ENCODE results near the gene UBE2A.

Gene UBE2A

DNA sequence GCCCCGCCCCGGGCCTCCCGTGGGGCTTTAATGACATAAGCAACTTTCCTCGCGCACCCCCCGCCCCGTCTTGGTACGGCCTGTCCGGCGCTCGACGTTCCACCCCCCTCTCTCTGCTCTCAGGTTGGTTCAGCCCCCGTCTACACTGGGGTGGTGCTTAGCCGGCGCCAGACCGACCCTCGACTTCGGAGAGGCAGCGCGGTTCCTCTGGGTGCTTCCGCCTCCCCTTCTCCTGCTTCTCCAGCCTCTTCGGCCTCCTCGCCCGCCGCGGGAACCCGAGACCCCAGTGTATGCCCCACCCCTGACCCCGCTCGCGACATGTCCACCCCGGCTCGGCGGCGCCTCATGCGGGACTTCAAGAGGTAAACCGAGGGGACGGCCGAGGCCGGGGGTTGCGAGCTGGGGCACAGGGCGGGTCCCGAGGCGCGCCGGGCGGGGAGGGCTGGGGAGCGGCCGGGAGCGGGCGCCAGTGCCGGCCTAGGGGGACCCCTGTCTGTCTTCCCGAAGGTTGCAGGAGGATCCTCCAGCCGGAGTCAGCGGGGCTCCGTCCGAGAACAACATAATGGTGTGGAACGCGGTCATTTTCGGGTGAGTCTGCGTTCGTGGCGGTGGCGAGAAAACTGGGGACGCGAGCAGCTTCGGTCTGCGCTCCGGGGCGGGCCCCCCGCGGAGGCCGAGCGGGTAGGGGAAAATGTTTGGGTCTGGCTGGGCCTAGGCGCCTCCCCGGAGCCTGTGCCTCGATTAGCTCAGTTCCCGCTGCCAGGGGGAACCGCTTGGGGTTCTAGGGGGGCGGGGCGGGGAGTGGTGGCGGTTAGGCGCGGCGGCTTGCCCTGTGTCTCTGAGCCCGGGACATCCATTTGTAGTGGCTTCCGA, at the start of gene UBE2A:
UBE2A (plus strand) TSS at position 170 of the 873 bp plus-strand sequence; CDS start at position 319, 149 bp downstream.
- peak; percentile 54 to 82 for DNase-seq

DNA sequence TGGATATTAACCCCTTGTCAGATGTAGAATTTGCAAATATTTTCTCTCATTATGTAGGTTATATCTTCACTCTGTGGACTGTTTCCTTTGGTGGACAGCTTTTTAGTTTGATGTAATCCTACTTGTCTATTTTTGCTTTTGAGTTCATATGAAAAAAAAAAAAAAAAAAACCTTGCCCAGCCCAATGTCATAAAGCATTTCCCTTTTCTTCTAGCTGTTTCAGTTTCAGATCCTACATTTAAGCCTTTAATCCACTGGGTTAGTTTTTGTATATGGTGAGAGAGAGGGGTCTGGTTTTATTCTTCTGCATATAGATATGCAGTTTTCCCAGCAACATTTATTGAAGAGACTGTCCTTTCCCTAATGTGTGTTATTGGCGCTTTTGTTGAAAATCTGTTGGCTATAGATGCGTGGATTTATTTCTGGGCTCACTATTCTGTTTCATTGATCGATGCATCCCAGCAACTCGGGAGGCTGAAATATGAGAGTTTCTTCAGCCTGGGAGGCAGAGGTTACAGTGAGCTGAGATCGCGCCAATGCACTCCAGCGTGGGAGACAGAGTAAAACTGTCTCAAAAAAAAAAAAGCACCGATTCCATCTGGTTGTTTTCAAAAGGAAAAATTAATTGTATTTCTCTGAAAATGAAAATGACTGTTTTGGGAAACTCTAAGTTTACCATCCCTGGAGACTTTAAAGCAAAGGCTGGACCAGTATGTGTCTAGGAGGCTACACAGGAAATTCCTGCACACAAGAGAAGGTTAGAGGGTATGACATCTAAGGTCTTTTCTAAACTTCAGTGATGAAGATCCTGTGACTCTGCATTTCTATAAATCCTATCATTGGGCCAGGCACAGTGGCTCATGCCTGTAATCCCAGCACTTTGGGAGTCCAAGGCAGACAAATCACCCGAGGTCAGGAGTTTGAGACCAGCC, 44.8 kb upstream of the UBE2A start:
- DNase-seq, result no peak

DNA sequence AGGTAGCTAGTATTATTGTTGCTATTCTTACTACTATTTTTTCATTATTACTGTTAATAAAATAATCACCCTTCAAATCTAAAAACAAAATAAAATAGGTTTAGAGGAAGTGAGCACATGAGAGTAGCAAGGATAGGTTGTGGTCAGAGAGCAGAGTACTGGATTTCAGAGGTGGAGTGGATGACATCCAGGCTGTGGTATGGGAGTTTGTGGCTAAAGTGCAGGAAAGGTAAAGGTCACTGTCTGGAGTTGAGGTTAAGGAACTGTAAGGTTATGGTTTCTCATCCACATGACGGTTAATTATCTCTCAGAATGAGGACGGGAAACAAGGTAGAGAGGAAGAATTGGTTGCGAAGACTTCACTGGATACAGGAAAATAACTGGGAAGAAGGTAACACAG, 36.9 kb upstream of the UBE2A start:
- no peak for DNase-seq

DNA sequence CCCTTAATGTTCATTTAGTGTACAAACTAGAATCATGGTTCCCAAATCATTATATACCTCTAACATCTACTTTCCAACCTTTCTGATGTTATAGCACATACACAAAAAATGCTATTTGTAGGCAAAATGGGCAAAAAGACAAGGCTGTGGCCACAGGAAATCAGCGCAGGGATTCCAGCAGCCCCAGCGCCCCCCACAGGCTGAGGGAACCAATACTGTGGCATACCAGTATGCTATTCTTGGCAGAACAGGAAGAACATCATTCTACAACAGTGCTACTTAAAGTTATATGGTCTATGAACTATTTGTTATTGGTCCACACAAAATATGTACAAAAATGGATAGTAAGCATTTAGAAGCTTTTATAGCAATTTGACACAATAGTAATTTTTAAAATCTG, 34.5 kb upstream of the UBE2A start:
- no peak for DNase-seq

DNA sequence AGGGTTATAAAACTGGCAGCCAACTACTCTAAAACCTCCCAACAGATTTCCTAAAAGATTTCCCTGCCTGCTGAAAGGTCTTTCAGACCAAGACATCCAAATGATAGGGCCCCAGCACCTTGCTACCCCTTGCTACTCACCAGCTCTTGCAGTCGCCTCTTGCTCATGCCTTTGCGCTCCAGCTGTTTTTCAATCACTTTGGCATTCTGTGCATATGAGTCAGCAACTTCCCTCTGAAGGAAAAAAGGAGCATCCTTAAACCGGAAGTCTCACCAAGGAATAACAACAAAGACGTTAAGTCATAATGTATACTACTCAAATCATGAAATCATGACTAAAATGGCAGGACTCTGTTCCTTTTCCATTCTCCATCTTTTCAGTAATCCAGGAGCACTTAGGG, 33.2 kb upstream of the UBE2A start:
- DNase-seq, result no peak

DNA sequence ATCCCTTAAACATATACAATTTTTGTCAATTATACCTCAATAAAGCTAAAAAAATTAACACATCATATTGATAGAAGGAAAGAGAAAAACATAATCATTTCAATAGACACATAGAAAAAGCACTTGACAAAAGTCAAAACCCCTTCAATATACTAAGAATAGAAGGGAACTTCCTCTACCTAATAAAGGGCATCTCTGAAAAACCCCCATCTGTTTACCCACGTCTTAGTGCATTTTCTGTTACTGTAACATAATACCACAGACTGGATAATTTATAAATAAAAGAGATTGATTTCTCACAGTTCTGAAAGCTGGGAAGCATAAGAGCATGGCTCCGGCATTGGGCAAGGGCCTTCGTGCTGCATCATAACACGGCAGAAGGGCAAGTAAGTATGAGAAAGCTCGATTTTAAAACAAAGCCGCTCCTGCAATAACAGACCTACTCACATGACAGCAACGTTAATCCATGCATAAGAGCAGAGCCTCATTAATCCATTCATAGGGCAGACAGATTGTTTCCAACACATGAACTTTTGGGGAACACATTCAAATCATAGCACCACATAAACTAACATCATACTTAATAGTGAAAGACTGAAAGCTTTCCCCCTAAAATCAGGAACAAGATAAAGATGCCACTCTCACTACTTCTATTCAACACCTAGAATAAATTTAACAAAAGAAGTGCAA, 24.9 kb upstream of the UBE2A start:
- DNase-seq, result no peak

DNA sequence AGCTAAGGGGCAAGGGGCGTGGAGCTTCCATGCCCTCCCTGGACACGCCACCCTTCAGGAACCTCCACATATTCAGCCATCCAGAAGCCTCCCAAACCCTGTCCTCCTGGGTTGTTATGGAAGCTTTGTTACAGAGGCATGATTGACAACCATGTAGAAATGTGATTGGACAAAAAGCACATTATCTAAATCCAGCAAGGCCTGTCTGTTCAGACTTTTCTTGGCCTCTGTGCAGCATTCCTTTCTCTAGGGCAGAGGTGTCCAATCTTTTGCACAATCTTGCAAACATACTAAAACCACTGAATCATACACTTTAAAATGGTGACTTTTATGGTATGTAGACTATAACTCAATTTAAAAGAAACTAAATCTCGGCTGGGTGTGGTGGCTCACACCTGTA, 21.9 kb upstream of the UBE2A start:
- DNase-seq, result no peak

DNA sequence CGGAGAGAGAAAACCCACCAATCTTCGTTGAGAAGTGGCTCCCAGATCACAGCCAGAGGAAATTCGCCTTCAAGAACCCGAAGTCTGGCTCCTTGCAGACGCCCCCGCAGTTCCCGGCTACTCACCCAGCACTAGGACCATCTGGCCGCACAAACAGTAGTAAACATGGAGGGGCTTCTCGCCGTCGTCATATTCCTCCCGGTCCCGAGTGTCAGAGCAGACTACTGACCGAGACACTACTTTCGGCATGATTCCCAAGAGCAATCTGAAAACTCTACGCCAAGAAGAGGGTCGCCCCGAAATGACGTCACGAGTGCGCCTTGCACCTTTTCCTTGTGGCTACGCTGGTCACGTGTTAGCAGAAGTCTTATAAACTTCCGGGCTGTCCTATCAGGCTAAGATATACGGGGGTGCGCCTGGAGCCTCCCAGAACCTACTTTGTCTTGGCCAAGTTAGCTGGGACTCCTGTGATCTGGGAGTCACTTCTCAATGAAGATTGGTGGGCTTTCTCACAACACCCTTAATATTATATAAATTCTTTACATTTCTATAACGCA, 9.2 kb upstream of the UBE2A start, which contains the start of gene STEEP1:
STEEP1 (minus strand) TSS at position 303 of the 557 bp plus-strand sequence; CDS start at position 249, 54 bp downstream.
- peak; percentile 84 to 86 for DNase-seq

DNA sequence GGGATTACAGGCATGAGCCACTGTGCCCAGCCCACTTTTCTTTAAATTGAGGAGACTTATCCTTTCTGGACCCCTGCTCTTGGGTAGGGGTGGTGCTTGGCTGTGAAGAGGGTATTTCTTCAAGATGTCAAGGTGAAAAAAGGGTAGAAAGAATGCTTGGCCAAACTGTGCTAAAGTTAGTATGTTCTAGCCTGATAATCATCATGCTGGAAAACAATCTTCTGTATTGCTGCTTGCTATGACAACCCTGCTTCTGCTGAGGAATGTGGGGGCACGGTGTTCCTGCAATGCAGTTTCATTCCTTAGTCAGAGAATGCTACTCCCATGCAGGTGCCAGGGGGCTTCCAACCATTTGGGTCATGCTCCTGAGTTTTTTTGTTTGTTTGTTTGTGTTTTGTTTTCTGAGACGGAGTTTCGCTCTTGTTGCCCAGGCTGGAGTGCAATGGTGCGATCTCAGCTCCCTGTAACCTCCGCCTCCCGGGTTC, 4.0 kb upstream of the UBE2A start:
- no peak for DNase-seq

DNA sequence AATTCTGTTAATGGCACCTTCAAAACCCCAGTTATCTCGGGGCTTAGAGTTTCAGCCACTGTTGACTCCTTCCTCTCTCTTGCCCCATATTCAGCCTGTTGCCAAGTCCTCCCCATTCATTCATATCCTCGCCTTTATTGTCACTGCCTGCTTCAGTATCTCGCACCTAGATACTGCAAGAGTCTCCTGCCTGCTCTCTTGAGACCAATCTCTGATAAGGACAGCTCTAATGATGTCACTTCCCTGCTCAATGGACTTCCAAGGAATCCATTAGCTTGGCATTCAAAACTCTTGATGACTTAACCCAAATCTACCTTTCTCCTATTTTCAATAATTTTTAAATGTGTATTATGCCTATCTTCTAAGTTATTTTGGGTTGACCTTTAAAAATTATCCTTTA, 1.1 kb upstream of the UBE2A start:
- no peak for DNase-seq

DNA sequence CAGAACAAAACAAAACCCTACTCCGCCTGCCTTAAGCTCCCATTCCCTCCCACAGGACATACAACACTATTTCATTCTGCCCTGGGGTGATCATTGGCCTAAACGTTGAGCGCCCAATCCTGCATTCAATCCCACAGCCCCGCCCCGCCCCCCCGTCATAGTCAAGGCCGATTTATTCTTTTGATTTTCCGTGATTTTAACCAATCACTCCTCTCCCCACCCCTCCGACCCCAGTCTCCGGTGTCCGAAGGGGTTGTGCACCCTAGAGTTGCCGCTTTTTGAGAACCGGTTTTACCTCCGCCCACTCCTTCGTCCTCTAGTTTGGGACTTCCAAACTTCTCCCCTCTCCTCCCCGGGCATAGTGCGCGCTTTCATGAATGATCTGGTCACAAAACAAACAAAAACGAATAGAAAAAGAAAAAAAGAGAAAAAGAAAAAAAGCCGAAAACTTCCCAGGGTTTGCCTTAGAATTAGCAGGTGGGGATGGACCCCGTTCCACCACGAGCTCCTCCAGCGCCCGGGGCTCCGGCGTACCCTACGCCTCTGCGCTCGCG, 446 bp upstream of the UBE2A start:
- DNase-seq, result no peak

DNA sequence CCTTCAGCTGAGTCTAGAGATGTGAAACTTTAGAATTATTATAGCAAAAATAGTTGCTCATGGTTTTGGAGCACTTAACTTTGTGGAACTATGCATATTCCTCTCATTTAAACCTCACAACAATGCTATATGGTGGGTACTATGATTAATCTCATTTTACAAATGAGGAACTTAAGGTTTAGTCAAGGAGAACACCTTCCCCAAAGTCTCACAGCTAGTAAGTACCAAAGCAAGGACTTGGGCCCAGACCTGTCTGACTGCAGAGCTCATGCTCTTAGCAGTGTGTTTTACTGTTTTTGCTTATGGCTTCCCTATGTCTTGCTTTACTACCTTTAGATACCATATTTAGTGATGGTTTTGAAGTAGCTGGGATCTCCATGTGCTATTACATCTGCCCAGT, 5.1 kb downstream of the UBE2A start:
- DNase-seq, result no peak

DNA sequence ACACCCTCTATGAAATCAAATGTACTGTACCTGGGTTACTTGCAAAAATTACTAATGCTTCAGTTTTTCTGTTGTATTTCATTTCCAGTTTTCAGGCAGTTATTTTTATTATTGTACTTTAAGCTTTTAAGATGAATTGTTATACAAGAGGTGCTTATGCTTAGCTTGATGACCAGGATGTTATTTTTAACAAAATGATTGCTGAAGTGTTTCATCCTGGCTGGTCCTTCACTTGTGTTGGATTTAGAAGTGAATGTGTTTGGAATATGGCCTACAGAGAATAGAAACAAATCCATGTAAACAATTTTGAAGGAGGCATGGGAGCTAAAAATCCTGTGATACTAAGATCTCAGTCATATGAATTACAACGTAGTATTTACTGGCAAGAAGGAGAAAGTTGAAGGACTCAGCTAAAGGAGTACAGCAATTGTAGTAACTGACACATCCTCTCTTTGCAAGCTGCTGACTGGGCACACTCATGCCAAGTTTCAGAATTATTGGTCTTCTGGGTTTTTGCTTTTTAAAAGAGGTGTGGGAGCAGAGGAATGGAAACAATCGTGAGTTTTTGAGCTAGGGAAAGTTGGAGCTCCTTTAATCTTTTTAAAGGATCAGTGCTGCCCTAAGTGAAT, 9.2 kb downstream of the UBE2A start:
- no peak for DNase-seq

DNA sequence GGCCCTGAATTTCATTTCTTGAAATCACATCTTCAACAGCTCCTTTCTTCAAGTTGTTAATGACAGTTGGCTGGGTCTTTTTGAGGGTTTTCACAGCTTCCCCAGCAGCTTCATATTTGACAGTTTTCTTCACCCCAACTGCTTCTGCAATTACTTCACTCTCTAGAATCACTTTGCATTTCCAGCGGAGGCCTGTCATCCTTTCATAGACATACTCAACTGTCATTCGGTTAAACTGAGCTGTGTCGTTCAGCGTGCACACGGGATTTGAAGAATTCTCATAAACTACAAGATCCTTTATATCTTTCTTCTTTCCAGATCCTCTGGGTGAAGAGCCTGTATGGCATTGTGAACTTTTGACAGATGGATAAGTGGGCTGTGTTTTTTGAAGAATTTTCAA, 15.4 kb downstream of the UBE2A start:
- no peak for DNase-seq

DNA sequence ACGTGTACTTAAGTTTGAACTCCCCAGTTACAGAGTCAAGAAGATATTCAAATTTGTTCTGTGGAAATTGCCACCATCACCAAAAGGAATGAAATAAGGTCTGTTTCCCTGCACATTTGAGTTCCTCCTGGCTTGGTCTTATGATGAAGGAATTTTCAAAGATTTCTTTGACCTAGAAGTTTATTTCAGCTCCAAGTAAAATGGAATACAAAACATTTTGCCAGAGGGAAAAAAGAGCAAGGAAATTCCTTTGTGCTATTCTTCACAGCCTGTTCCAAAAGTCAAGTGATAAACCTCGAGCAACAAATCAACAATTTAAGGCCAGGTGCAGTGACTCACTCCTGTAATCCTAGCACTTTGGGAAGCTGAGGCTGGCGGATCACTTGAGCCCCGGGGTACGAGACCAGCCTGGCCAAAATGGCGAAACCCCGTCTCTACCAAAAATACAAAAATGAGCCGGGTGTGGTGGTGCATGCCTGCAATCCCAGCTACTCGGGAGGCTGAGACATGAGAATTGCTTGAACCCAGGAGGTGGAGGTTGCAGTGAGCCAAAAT, 28.4 kb downstream of the UBE2A start:
- no peak for DNase-seq

DNA sequence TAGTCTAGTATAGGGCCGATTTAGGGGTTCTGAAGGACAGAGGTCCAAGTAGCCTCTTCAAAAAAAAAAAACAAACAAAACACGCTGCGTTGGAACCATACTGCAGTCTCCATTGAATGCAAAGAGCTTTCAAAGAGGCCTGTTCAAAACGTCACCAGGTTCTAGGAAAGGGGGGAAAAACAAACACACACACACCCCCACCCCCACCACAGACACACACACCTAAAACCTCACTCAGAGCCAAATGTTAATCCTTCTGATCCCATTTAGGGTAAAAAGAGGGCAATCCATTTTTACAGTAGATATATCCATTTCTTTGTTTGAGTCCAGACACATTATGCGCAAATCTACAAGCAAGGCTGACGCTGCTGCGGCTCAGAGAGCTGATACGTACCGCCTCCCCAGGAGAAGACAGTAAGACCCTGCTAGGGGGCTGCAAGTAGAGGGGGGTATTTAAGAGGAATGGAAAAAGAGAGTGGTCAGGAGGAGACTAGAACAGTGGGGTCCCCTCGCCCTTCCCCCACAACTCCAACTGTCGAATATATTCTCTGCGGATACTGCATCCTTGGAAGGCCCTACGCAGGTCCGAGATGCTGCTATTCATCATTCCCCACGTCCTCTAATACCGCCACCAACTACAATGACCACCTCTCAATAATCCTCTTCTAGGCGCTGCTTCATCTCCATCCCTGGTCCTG, 30.6 kb downstream of the UBE2A start:
- DNase-seq, result no peak

DNA sequence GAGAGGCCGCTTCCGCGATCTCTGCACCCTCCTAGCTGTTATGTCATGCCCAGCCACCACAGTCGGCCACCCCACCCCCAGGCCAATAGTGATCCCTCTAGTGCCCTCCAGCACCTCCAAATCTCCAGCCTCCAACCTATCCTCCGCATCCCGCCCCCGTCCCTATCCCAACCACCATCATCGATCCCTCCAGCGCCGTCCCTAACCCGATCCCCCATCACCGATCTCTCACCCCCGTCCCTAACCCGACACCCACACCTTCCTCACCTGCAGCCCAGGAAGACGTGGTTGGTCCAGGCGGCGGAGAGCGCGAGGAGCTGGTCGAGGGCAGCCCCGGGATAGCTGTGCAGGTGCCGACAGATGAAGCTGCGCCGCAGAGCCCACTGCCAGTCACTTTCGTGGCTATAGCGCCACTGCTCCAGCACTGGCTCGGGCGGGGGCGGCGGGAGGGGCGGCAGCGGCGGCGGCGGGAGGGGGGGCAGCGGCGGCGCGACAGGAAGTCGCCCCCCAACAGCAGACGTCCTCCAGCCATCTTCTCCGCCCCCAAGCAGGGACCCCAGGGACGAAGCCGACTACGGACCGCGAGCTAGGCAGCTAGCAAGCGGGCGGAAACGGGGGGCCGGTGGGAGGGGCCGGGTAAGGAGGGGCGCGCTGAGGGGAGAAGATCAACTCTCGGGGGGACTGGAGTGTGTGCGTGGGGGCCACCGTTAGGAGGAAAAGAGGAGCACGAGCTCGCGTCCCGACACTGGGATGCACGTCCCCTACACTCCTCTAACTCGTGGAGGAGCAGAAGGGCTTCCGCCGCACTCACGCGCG, 31.3 kb downstream of the UBE2A start:
- no peak for DNase-seq

DNA sequence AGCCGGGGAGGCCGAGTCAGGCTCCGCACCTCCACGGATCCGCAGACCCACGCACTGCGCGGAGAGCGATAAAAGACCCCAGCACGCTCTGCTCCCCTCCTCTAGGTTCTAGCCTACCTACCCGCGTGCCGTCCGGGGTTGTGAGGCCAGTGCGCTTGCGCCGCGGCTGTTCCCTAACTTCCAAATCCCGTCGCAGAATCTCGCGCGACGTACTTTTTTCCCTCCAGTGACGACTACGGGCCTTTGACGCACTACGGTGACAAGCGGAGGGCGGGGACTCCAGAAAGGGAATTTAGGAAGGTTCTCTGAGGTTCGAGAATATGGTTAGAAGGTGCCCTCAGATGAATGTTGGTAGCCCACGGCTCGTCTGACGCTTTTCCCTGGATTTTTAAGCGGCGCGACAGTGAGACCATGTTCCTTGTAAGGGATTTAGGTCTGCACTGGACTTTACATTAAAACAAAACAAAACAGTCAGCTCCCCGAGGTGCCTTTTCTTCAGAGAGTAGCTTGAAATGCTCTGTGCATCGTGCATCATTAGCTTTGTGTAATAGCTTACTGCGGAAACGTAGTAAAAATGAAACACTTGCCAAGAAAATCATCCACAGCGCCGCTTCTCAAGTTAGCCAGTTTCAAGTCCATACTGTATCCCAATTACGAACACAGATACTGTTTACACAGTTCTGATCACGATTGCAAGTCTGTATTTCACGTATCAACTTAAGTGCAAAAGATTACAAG, 32.1 kb downstream of the UBE2A start, which contains the start of gene NKRF:
NKRF (minus strand) TSS at position 145 of the 738 bp plus-strand sequence.
- DNase-seq, result peak; percentile 91 to 93

DNA sequence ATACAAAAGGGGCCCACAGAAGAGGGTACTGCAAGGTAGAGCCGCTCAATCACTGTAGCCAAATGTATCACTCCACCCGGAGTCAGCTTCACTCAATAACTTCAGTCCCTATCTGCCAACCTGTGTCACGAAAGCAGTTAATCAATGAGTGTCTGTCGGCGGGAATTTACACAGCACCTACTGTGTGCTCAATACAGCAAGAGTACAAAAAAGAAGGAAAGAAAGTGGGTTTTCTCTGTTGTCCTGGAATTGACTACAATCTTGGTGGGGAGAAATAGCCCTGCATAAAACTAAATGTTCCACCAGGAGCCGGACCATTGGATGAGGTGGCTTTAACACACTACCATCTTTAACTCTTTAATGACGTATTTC, 32.6 kb downstream of the UBE2A start:
- no peak for DNase-seq
